Epithelial cell of esophagus (primary cell): ENCODE measurements around the gene OR5K4.
"Not testable (repeated sequence)": the region's sequence is repeated elsewhere in the genome, so short reads cannot be mapped to it uniquely, and the experiment has no call there.

ENCODE experiments used
- DNase-seq: peaks from one replicate; pipeline ENCODE4 v3.0.0; 2010; ENCODE audit warnings: low read depth
- H3K4me3 ChIP-seq: 2 replicates; pipeline ENCODE4 v1.5.1; 2011; ENCODE audit warnings: mild to moderate bottlenecking, low read length, control low read depth
- TF ChIP-seq, protein P1 (sequence below): IDR thresholded peaks from 2 replicates; pipeline ENCODE4 v1.5.1; 2011; ENCODE audit warnings: low read depth, mild to moderate bottlenecking, low read length, control low read depth, inconsistent platforms; ENCODE audit not compliant: insufficient read depth; ENCODE audit errors: missing control alignments

The OR5K4 gene

DNA sequence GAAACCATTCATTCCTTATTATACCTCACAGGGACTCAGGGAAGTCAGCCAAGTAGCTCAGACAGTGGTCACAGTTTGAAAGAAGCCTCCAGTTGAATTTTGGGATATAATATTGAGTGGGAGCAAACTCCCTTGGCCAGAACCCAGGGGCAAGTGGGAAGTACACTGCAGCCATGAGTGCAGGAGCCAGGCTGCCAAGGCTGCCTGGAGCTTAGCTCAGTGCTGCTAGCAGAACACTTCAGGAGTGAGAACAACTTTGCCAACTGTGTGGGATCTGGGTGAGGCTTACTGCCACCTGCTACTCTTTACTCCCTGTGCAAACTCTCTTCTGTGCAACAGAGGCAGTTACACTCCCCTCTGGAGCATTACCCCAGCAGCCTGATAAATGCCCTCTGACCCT is 41.4 kb downstream of the OR5K4 start:
- DNase-seq: no peak
- no peak overlapping the region for H3K4me3 ChIP-seq
- TF ChIP-seq, protein P1, sequence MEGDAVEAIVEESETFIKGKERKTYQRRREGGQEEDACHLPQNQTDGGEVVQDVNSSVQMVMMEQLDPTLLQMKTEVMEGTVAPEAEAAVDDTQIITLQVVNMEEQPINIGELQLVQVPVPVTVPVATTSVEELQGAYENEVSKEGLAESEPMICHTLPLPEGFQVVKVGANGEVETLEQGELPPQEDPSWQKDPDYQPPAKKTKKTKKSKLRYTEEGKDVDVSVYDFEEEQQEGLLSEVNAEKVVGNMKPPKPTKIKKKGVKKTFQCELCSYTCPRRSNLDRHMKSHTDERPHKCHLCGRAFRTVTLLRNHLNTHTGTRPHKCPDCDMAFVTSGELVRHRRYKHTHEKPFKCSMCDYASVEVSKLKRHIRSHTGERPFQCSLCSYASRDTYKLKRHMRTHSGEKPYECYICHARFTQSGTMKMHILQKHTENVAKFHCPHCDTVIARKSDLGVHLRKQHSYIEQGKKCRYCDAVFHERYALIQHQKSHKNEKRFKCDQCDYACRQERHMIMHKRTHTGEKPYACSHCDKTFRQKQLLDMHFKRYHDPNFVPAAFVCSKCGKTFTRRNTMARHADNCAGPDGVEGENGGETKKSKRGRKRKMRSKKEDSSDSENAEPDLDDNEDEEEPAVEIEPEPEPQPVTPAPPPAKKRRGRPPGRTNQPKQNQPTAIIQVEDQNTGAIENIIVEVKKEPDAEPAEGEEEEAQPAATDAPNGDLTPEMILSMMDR: no peak

GRCh38 chr3:98396482-98396881 is 42.8 kb downstream of the OR5K4 start:
- not testable (repeated sequence) for H3K4me3 ChIP-seq, DNase-seq

GRCh38 chr3:98398513-98398912 is 44.9 kb downstream of the OR5K4 start:
- H3K4me3 ChIP-seq: no peak overlapping the region
- TF ChIP-seq, protein P1: no peak
- no peak for DNase-seq

DNA sequence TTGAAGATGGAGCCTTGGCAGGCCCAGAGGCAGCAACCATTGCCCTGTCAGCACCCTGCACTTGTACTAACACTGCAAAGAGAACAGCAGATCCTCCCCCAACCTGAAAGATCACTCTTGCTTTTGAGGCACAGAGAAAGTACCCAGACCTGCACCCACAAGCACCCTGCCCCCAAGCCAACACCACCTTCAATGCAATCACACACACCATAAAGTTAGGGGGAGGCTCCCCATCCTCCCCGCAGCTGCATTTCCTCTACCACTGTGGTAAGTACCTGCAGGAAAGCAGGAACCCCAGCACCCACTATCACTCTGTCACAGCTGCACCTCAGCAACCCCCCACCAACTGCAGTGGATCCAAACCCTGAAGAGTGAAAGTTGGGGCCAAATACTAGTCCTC is 48.9 kb downstream of the OR5K4 start:
- no peak overlapping the region for H3K4me3 ChIP-seq
- DNase-seq: no peak
- TF ChIP-seq, protein P1: no peak

- no peak overlapping the region for H3K4me3 ChIP-seq
- TF ChIP-seq, protein P1: no peak
- DNase-seq: no peak
Measured at GRCh38 chr3:98404010-98404409, 50.4 kb downstream of the OR5K4 start.
